Esophagus muscularis mucosa (tissue), 4 donors: ENCODE measurements around the gene SERPINF2. TPM values are rescaled to one million over a fixed set of nuclear protein-coding genes. Genes with fewer than 3 reads are reported as not detected.
"Not testable (repeated sequence)": the region's sequence is repeated elsewhere in the genome, so short reads cannot be mapped to it uniquely, and the experiment has no call there.

Experiments
- DNase-seq: peaks from one replicate; pipeline ENCODE4 v3.0.0-alpha.2; 2017; ENCODE audit errors: extremely low spot score
- H3K27ac ChIP-seq, 4 donors: fragments of 200-600 bp; sonication (generic); replicated peaks in 1 of 4; 1 replicate in 3 of 4; 2 replicates in 1 of 4; pipeline ENCODE4 v1.5.1; 2016 to 2019; ENCODE audit warnings: mild to moderate bottlenecking in 1 of 4
- H3K27me3 ChIP-seq, 4 donors: fragments of 200-600 bp; sonication (generic); one replicate each; pipeline versions ENCODE4 v1.5.1 to v1.6.0; 2016 to 2019
- H3K36me3 ChIP-seq, 4 donors: fragments of 200-600 bp; sonication (generic); one replicate each; pipeline ENCODE4 v1.5.1; 2016 to 2019
- H3K4me1 ChIP-seq, 4 donors: fragments of 200-600 bp; sonication (generic); one replicate each; pipeline ENCODE4 v1.5.1; 2016 to 2019
- H3K4me3 ChIP-seq, 4 donors: fragments of 200-600 bp; sonication (generic); 1 replicate in 2 of 4; 2 replicates in 2 of 4; pipeline ENCODE4 v1.5.1; 2016 to 2019; ENCODE audit warnings: mild to moderate bottlenecking in 4 of 4, moderate library complexity in 1 of 4
- H3K9me3 ChIP-seq, 4 donors: fragments of 200-600 bp; sonication (generic); 1 replicate in 3 of 4; 2 replicates in 1 of 4; pipeline ENCODE4 v1.5.1; 2016 to 2019
- CTCF ChIP-seq, 3 experiments: fragments of 200-600 bp in 2 of 3; fragments of 450-650 bp in 1 of 3; sonication (generic) in 2 of 3; IDR thresholded peaks; one replicate each; pipeline ENCODE4 v1.5.1; 2017 to 2019; ENCODE audit warnings: antibody characterized with exemption in 3 of 3, mild to moderate bottlenecking in 2 of 3, moderate library complexity in 1 of 3
- EP300 ChIP-seq: sonication (generic); formaldehyde crosslinking; IDR thresholded peaks from one replicate; pipeline ENCODE4 v1.6.1; 2017; ENCODE audit warnings: antibody characterized with exemption
- POLR2A ChIP-seq: fragments of 450-650 bp; IDR thresholded peaks from one replicate; pipeline ENCODE4 v1.6.1; 2017; ENCODE audit warnings: antibody characterized with exemption, moderate library complexity, mild to moderate bottlenecking, low read depth
- POLR2AphosphoS5 ChIP-seq, 2 donors: sonication (generic); formaldehyde crosslinking; IDR thresholded peaks; one replicate each; pipeline ENCODE4 v1.6.1; 2017; ENCODE audit warnings: antibody characterized with exemption in 2 of 2
- WGBS: methylation state at CpG from one replicate; pipeline ENCODE4 v1.1.5; 2018; 5-methylcytosine and 5-hydroxymethylcytosine counted together
- intact Hi-C: fragments of 100-400 bp; cut with DNase I; formaldehyde crosslinking; loops from one replicate; pipeline ENCODE4 v1.15.1; 2023
- total RNA-seq, 4 donors: library from RNA; depleted of rRNA; stranded (reverse); fragments of >200 nt; gene quantifications; one replicate each; pipeline versions ENCODE4 v1.1.0 to v1.2.1, GENCODE V29; 2016

Gene SERPINF2
- total RNA-seq, 4 donors from 2014 or later: 2.4 to 7.5 (median 3.4) TPM

GRCh38 chr17:1762901-1763898, 20.5 kb downstream of the SERPINF2 start:
- Histone ChIP-seq H3K4me1 (peaks cover 16 to 42% (median 39%) of the 10 kb centered on the region in 4 donors), H3K36me3 (no peaks in the 10 kb centered on the region), H3K4me3 (peak overlapping the region; percentile 48 to 57 (median 50)), H3K27me3 (peaks cover 0 to 29% (median 0%) of the 10 kb centered on the region in 4 donors), H3K27ac (peak overlapping the region; percentile 77 to 81 (median 80)), H3K9me3 (no peaks in the 10 kb centered on the region)
- DNase-seq: no peak
- intact Hi-C loops: no loop called here
- 52% methylated on average over 9 of the region's 22 CpGs for WGBS
- peak; percentile 19 to 20 for TF ChIP-seq POLR2AphosphoS5 (IDR thresholded peaks at IDR 0.05)
- no peak for TF ChIP-seq CTCF (IDR thresholded peaks at IDR 0.05)

- H3K27me3 ChIP-seq: peaks cover 0 to 40% (median 0%) of the 10 kb centered on the region in 4 donors
- peaks cover 16 to 42% (median 41%) of the 10 kb centered on the region in 4 donors for H3K4me1 ChIP-seq
- 3% methylated on average over 10 of the region's 11 CpGs for WGBS
- H3K4me3 ChIP-seq: peak overlapping the region; percentile 48 to 57 (median 50)
- peak; percentile 96 for DNase-seq
- intact Hi-C loops: no loop called here
- TF ChIP-seq EP300 (no peak), CTCF (IDR thresholded peaks at IDR 0.05) (no peak), POLR2A (peak; percentile 36), POLR2AphosphoS5 (IDR thresholded peaks at IDR 0.05) (peak; percentile 70 to 84)
- H3K36me3 ChIP-seq: no peaks in the 10 kb centered on the region
- peak overlapping the region; percentile 77 to 81 (median 80) for H3K27ac ChIP-seq
- H3K9me3 ChIP-seq: no peaks in the 10 kb centered on the region
These were observed 21.6 kb downstream of the SERPINF2 start for GRCh38 chr17:1764284-1764683.

- H3K4me3 ChIP-seq: peak overlapping the region in 1 of 4 donors; percentile 48
- peaks cover 0 to 44% (median 0%) of the 10 kb centered on the region in 4 donors for H3K27me3 ChIP-seq
- WGBS: 79% methylated on average over 7 of the region's 7 CpGs
- intact Hi-C loops, H3K36me3 ChIP-seq, H3K9me3 ChIP-seq, DNase-seq: not testable (repeated sequence)
- H3K27ac ChIP-seq: peak overlapping the region; percentile 77 to 81 (median 80)
- H3K4me1 ChIP-seq: peaks cover 17 to 45% (median 42%) of the 10 kb centered on the region in 4 donors
These were observed 22.0 kb downstream of the SERPINF2 start for GRCh38 chr17:1764705-1765104.

GRCh38 chr17:1765576-1765975, 22.9 kb downstream of the SERPINF2 start:
- H3K27me3 ChIP-seq: peaks cover 0 to 47% (median 0%) of the 10 kb centered on the region in 4 donors
- H3K27ac ChIP-seq: peak overlapping the region in 2 of 4 donors; percentile 81
- no peak for DNase-seq
- H3K9me3 ChIP-seq: no peaks in the 10 kb centered on the region
- WGBS: 89% methylated on average over 3 of the region's 3 CpGs
- intact Hi-C loops: no loop called here
- no peak for TF ChIP-seq CTCF (IDR thresholded peaks at IDR 0.05)
- TF ChIP-seq POLR2A: no peak
- no peak for TF ChIP-seq EP300
- TF ChIP-seq POLR2AphosphoS5 (IDR thresholded peaks at IDR 0.05): no peak
- H3K4me1 ChIP-seq: peaks cover 20 to 48% (median 42%) of the 10 kb centered on the region in 4 donors
- peaks cover 0 to 7% (median 3%) of the 10 kb centered on the region in 4 donors for H3K36me3 ChIP-seq
- no peak overlapping the region for H3K4me3 ChIP-seq

- peaks cover 20 to 48% (median 42%) of the 10 kb centered on the region in 4 donors for H3K4me1 ChIP-seq
- H3K9me3 ChIP-seq: no peaks in the 10 kb centered on the region
- peaks cover 0 to 7% (median 5%) of the 10 kb centered on the region in 4 donors for H3K36me3 ChIP-seq
- H3K27ac ChIP-seq: peak overlapping the region; percentile 28 to 48 (median 40)
- no peak overlapping the region for H3K4me3 ChIP-seq
- 92% methylated on average over 14 of the region's 21 CpGs for WGBS
- no peak for DNase-seq
- H3K27me3 ChIP-seq: peaks cover 0 to 47% (median 0%) of the 10 kb centered on the region in 4 donors
- intact Hi-C loops: no loop called here
- TF ChIP-seq CTCF (IDR thresholded peaks at IDR 0.05) (no peak), EP300 (no peak), POLR2AphosphoS5 (IDR thresholded peaks at IDR 0.05) (no peak), POLR2A (no peak)
These were observed 23.9 kb downstream of the SERPINF2 start for GRCh38 chr17:1766382-1767135.
